Left hindlimb (tissue), 1 donor: Measurements from ENCODE around the gene LBR.

ENCODE experiments used
- DNase-seq: peaks from one replicate; pipeline ENCODE4 v3.0.0-alpha.2; 2018

The LBR gene

GRCh38 chr1:225366552-225366951, 61.3 kb downstream of the LBR start:
- DNase-seq, result no peak

GRCh38 chr1:225366018-225366417, 61.8 kb downstream of the LBR start:
- no peak for DNase-seq

- no peak for DNase-seq
These were observed 63.4 kb downstream of the LBR start for GRCh38 chr1:225364439-225364838.

- no peak for DNase-seq
These were observed 65.0 kb downstream of the LBR start for GRCh38 chr1:225362805-225363204.

- no peak for DNase-seq
These were observed 66.7 kb downstream of the LBR start for GRCh38 chr1:225361176-225361575.

GRCh38 chr1:225360119-225360518, 67.7 kb downstream of the LBR start:
- DNase-seq, result no peak

- no peak for DNase-seq
These were observed 72.0 kb downstream of the LBR start for GRCh38 chr1:225355863-225356262.

GRCh38 chr1:225354906-225355305, 72.9 kb downstream of the LBR start:
- DNase-seq, result no peak
